Activated T-cell treated with anti-CD3 and anti-CD28 coated beads, Interleukin-2, amount 50 U/mL, for 72 hours (primary cell): ENCODE results near the gene ARL4A. TPM values are rescaled to one million over a fixed set of nuclear protein-coding genes. Genes with fewer than 3 reads are reported as not detected.

Experiments used
- total RNA-seq, 2 donors: library from RNA; stranded (reverse); gene quantifications; one replicate each; pipeline ENCODE4 v1.2.3, GENCODE V29; 2022

ARL4A gene
- total RNA-seq, 2 donors from 2014 or later, result 12.1 to 13.5 TPM

Other genes starting within 250 kb of the ARL4A start
- under 1 TPM; 0.10 to 0.14 TPM for gene SCIN, start 116.9 kb upstream of the ARL4A start, total RNA-seq